Muscle layer of duodenum (tissue), 2 donors: ENCODE results near the gene AGBL4.

Experiments
- H3K27ac ChIP-seq: one replicate; pipeline ENCODE4 v1.7.0; 2013; ENCODE audit warnings: mild to moderate bottlenecking, low read length
- H3K27me3 ChIP-seq: one replicate; pipeline ENCODE4 v1.7.0; 2013; ENCODE audit warnings: low read depth, mild to moderate bottlenecking, control low read depth, low read length
- H3K36me3 ChIP-seq, 2 donors: one replicate each; pipeline ENCODE4 v1.7.0; 2013; ENCODE audit warnings: low read length in 2 of 2, control low read depth in 1 of 2, mild to moderate bottlenecking in 1 of 2; ENCODE audit not compliant: insufficient read depth in 2 of 2, control insufficient read depth in 1 of 2
- H3K4me1 ChIP-seq, 2 donors: one replicate each; pipeline ENCODE4 v1.7.0; 2013; ENCODE audit warnings: low read length in 2 of 2, mild to moderate bottlenecking in 2 of 2, control low read depth in 1 of 2, moderate library complexity in 1 of 2; ENCODE audit not compliant: insufficient read depth in 2 of 2, control insufficient read depth in 1 of 2
- H3K4me3 ChIP-seq, 2 donors: one replicate each; pipeline ENCODE4 v1.7.0; 2013; ENCODE audit warnings: low read length in 2 of 2, low read depth in 1 of 2, mild to moderate bottlenecking in 1 of 2
- H3K9me3 ChIP-seq, 2 donors: one replicate each; pipeline ENCODE4 v1.7.0; 2013; ENCODE audit warnings: low read length in 2 of 2, control low read depth in 1 of 2, mild to moderate bottlenecking in 1 of 2; ENCODE audit not compliant: control insufficient read depth in 1 of 2
- donor health status: healthy.

The AGBL4 gene

GRCh38 chr1:49181033-49181432, 842.7 kb downstream of the AGBL4 start:
- Histone ChIP-seq H3K27ac (no peak overlapping the region), H3K4me3 (no peak overlapping the region), H3K27me3 (no peaks in the 10 kb centered on the region), H3K36me3 (no peaks in the 10 kb centered on the region), H3K4me1 (no peaks in the 10 kb centered on the region), H3K9me3 (no peaks in the 10 kb centered on the region)

- H3K36me3 ChIP-seq: no peaks in the 10 kb centered on the region
- no peaks in the 10 kb centered on the region for H3K27me3 ChIP-seq
- H3K4me3 ChIP-seq: no peak overlapping the region
- no peaks in the 10 kb centered on the region for H3K4me1 ChIP-seq
- no peaks in the 10 kb centered on the region for H3K9me3 ChIP-seq
- no peak overlapping the region for H3K27ac ChIP-seq
Measured at GRCh38 chr1:49171941-49172593, 851.7 kb downstream of the AGBL4 start.

GRCh38 chr1:49166031-49166430, 857.7 kb downstream of the AGBL4 start:
- Histone ChIP-seq H3K9me3 (no peaks in the 10 kb centered on the region), H3K4me1 (no peaks in the 10 kb centered on the region), H3K36me3 (no peaks in the 10 kb centered on the region), H3K27me3 (no peaks in the 10 kb centered on the region), H3K4me3 (no peak overlapping the region), H3K27ac (no peak overlapping the region)

GRCh38 chr1:49163031-49163430, 860.7 kb downstream of the AGBL4 start:
- H3K27me3 ChIP-seq: no peaks in the 10 kb centered on the region
- H3K9me3 ChIP-seq: peaks cover 0 to 5% of the 10 kb centered on the region in 2 donors
- no peak overlapping the region for H3K27ac ChIP-seq
- no peaks in the 10 kb centered on the region for H3K4me1 ChIP-seq
- no peak overlapping the region for H3K4me3 ChIP-seq
- no peaks in the 10 kb centered on the region for H3K36me3 ChIP-seq

GRCh38 chr1:49160677-49161076, 863.1 kb downstream of the AGBL4 start:
- H3K27me3 ChIP-seq: no peaks in the 10 kb centered on the region
- no peak overlapping the region for H3K4me3 ChIP-seq
- peaks cover 0 to 5% of the 10 kb centered on the region in 2 donors for H3K9me3 ChIP-seq
- H3K36me3 ChIP-seq: no peaks in the 10 kb centered on the region
- H3K27ac ChIP-seq: no peak overlapping the region
- no peaks in the 10 kb centered on the region for H3K4me1 ChIP-seq

- Histone ChIP-seq H3K4me3 (no peak overlapping the region), H3K27ac (no peak overlapping the region), H3K27me3 (no peaks in the 10 kb centered on the region), H3K36me3 (no peaks in the 10 kb centered on the region), H3K9me3 (peaks cover 0 to 2% of the 10 kb centered on the region in 2 donors), H3K4me1 (no peaks in the 10 kb centered on the region)
Measured at GRCh38 chr1:49136738-49137251, 887.0 kb downstream of the AGBL4 start.

GRCh38 chr1:49125746-49126145, 898.0 kb downstream of the AGBL4 start:
- Histone ChIP-seq H3K4me3 (no peak overlapping the region), H3K27me3 (no peaks in the 10 kb centered on the region), H3K27ac (no peak overlapping the region), H3K4me1 (no peaks in the 10 kb centered on the region), H3K36me3 (no peaks in the 10 kb centered on the region), H3K9me3 (peaks cover 0 to 6% of the 10 kb centered on the region in 2 donors)

- Histone ChIP-seq H3K9me3 (peaks cover 0 to 13% of the 10 kb centered on the region in 2 donors), H3K27ac (no peak overlapping the region), H3K4me3 (no peak overlapping the region), H3K27me3 (no peaks in the 10 kb centered on the region), H3K4me1 (no peaks in the 10 kb centered on the region), H3K36me3 (no peaks in the 10 kb centered on the region)
Measured at GRCh38 chr1:49111931-49112330, 911.8 kb downstream of the AGBL4 start.

- Histone ChIP-seq H3K4me3 (no peak overlapping the region), H3K27me3 (no peaks in the 10 kb centered on the region), H3K4me1 (no peaks in the 10 kb centered on the region), H3K27ac (no peak overlapping the region), H3K36me3 (no peaks in the 10 kb centered on the region), H3K9me3 (no peaks in the 10 kb centered on the region)
Measured at GRCh38 chr1:49106445-49106844, 917.3 kb downstream of the AGBL4 start.

- Histone ChIP-seq H3K36me3 (no peaks in the 10 kb centered on the region), H3K4me3 (no peak overlapping the region), H3K27me3 (no peaks in the 10 kb centered on the region), H3K4me1 (no peaks in the 10 kb centered on the region), H3K27ac (no peak overlapping the region), H3K9me3 (no peaks in the 10 kb centered on the region)
Measured at GRCh38 chr1:49104575-49104974, 919.2 kb downstream of the AGBL4 start.

- H3K4me1 ChIP-seq: no peaks in the 10 kb centered on the region
- no peaks in the 10 kb centered on the region for H3K36me3 ChIP-seq
- H3K27ac ChIP-seq: no peak overlapping the region
- H3K27me3 ChIP-seq: no peaks in the 10 kb centered on the region
- H3K4me3 ChIP-seq: no peak overlapping the region
- H3K9me3 ChIP-seq: no peaks in the 10 kb centered on the region
Measured at GRCh38 chr1:49102752-49103151, 921.0 kb downstream of the AGBL4 start.

GRCh38 chr1:49098866-49099265, 924.9 kb downstream of the AGBL4 start:
- Histone ChIP-seq H3K9me3 (no peaks in the 10 kb centered on the region), H3K27ac (no peak overlapping the region), H3K4me3 (no peak overlapping the region), H3K36me3 (no peaks in the 10 kb centered on the region), H3K4me1 (no peaks in the 10 kb centered on the region), H3K27me3 (no peaks in the 10 kb centered on the region)
